H9 (cell line): ENCODE measurements around the gene CR1L. TPM values are rescaled to one million over a fixed set of nuclear protein-coding genes. Genes with fewer than 3 reads are reported as not detected.

Experiments
- DNase-seq: peaks from one replicate; pipeline ENCODE4 v3.0.0-alpha.2; 2017
- H2AFZ ChIP-seq: one replicate; pipeline ENCODE4 v1.6.1; 2013; ENCODE audit warnings: mild to moderate bottlenecking, low read length, control low read depth, moderate library complexity
- H2AK5ac ChIP-seq: 2 replicates; pipeline ENCODE4 v1.6.1; 2013; ENCODE audit warnings: low read length, control low read depth, mixed read lengths; ENCODE audit not compliant: insufficient read length
- H2BK120ac ChIP-seq: one replicate; pipeline ENCODE4 v1.6.1; 2013; ENCODE audit warnings: low read depth, mild to moderate bottlenecking, low read length, control low read depth, inconsistent platforms; ENCODE audit not compliant: poor library complexity, severe bottlenecking
- H2BK12ac ChIP-seq: 2 replicates; pipeline ENCODE4 v1.6.1; 2013; ENCODE audit warnings: low read length, control low read depth, mixed read lengths, low read depth; ENCODE audit not compliant: insufficient read length
- H2BK15ac ChIP-seq: 2 replicates; pipeline ENCODE4 v1.6.1; 2013; ENCODE audit warnings: low read depth, low read length, control low read depth
- H2BK20ac ChIP-seq: one replicate; pipeline ENCODE4 v1.6.1; 2013; ENCODE audit warnings: low read depth, mild to moderate bottlenecking, low read length, control low read depth, inconsistent platforms; ENCODE audit not compliant: poor library complexity, severe bottlenecking
- H2BK5ac ChIP-seq: 2 replicates; pipeline ENCODE4 v1.6.1; 2013; ENCODE audit warnings: low read length, control low read depth, mixed read lengths; ENCODE audit not compliant: insufficient read length
- H3K14ac ChIP-seq: 2 replicates; pipeline ENCODE4 v1.6.1; 2013; ENCODE audit warnings: low read length, control low read depth; ENCODE audit not compliant: insufficient read depth
- H3K18ac ChIP-seq: 2 replicates; pipeline ENCODE4 v1.6.1; 2013; ENCODE audit warnings: low read depth, mild to moderate bottlenecking, mixed read lengths, low read length, control low read depth; ENCODE audit not compliant: insufficient read length
- H3K23ac ChIP-seq: 2 replicates; pipeline ENCODE4 v1.6.1; 2013; ENCODE audit warnings: low read length, control low read depth, mixed read lengths, low read depth; ENCODE audit not compliant: insufficient read length
- H3K23me2 ChIP-seq: 2 replicates; pipeline ENCODE4 v1.6.1; 2013; ENCODE audit warnings: low read depth, mild to moderate bottlenecking, mixed read lengths, low read length, control low read depth; ENCODE audit not compliant: insufficient read length, poor library complexity, severe bottlenecking
- H3K27ac ChIP-seq: 2 replicates; pipeline ENCODE4 v1.5.1; 2013; ENCODE audit warnings: low read length, control low read depth, mixed read lengths, low read depth; ENCODE audit not compliant: insufficient read length
- H3K27me3 ChIP-seq: 2 replicates; pipeline ENCODE4 v1.6.1; 2013; ENCODE audit warnings: low read length, control low read depth, inconsistent platforms; ENCODE audit not compliant: insufficient read depth
- H3K4ac ChIP-seq: 2 replicates; pipeline ENCODE4 v1.6.1; 2013; ENCODE audit warnings: low read depth, mild to moderate bottlenecking, control low read depth, inconsistent platforms, low read length, moderate library complexity
- H3K4me1 ChIP-seq: 2 replicates; pipeline ENCODE4 v1.6.1; 2013; ENCODE audit warnings: low read length, control low read depth, inconsistent platforms; ENCODE audit not compliant: insufficient read depth
- H3K4me2 ChIP-seq: 2 replicates; pipeline ENCODE4 v1.6.1; 2013; ENCODE audit warnings: low read length, control low read depth, mixed read lengths; ENCODE audit not compliant: insufficient read length, insufficient read depth
- H3K56ac ChIP-seq: 2 replicates; pipeline ENCODE4 v1.6.1; 2013; ENCODE audit warnings: low read depth, mild to moderate bottlenecking, mixed read lengths, low read length, control low read depth; ENCODE audit not compliant: insufficient read length
- H3K79me1 ChIP-seq: 2 replicates; pipeline ENCODE4 v1.6.1; 2013; ENCODE audit warnings: low read depth, mild to moderate bottlenecking, moderate library complexity, low read length, control low read depth, inconsistent platforms; ENCODE audit not compliant: insufficient read depth, poor library complexity, severe bottlenecking
- H3K79me2 ChIP-seq: 2 replicates; pipeline ENCODE4 v1.6.1; 2013; ENCODE audit warnings: low read length, control low read depth, inconsistent platforms; ENCODE audit not compliant: insufficient read depth
- H3K9ac ChIP-seq: 2 replicates; pipeline ENCODE4 v1.6.1; 2013; ENCODE audit warnings: low read length, control low read depth, mixed read lengths; ENCODE audit not compliant: insufficient read length; ENCODE audit errors: extremely low read depth
- H3K9me3 ChIP-seq: one replicate; pipeline ENCODE4 v1.6.1; 2013; ENCODE audit warnings: low read depth, low read length, inconsistent platforms; ENCODE audit not compliant: control insufficient read depth
- H3T11ph ChIP-seq: one replicate; pipeline ENCODE4 v1.6.1; 2013; ENCODE audit warnings: mild to moderate bottlenecking, low read length, control low read depth, inconsistent platforms
- H4K20me1 ChIP-seq: one replicate; pipeline ENCODE4 v1.6.1; 2013; ENCODE audit not compliant: control insufficient read depth, insufficient read length, insufficient read depth
- H4K5ac ChIP-seq: 2 replicates; pipeline ENCODE4 v1.6.1; 2013; ENCODE audit warnings: low read depth, mild to moderate bottlenecking, mixed read lengths, low read length, control low read depth; ENCODE audit not compliant: insufficient read length
- H4K8ac ChIP-seq: replicated peaks from 2 replicates; pipeline ENCODE4 v1.6.1; 2013; ENCODE audit warnings: low read length, control low read depth, mixed read lengths, low read depth; ENCODE audit not compliant: insufficient read length
- H4K91ac ChIP-seq: 2 replicates; pipeline ENCODE4 v1.6.1; 2013; ENCODE audit warnings: low read depth, mild to moderate bottlenecking, moderate library complexity, mixed read lengths, low read length, control low read depth; ENCODE audit not compliant: insufficient read length
- H3K27ac Mint-ChIP-seq, 3 experiments: 2 replicates in 2 of 3; 3 replicates in 1 of 3; pipeline ENCODE4 v1.8.0; 2020 to 2021; ENCODE audit warnings: mixed read lengths in 3 of 3, mild to moderate bottlenecking in 1 of 3, moderate library complexity in 1 of 3
- H3K27me3 Mint-ChIP-seq: 2 replicates; pipeline ENCODE4 v1.8.0; 2021; ENCODE audit warnings: low read depth, mild to moderate bottlenecking, moderate library complexity, mixed read lengths
- H3K36me3 Mint-ChIP-seq, 3 experiments: 2 replicates in 2 of 3; 3 replicates in 1 of 3; pipeline ENCODE4 v1.8.0; 2020 to 2021; ENCODE audit warnings: low read depth in 3 of 3, mixed read lengths in 3 of 3; ENCODE audit not compliant: insufficient read depth in 1 of 3
- H3K4me1 Mint-ChIP-seq, 2 experiments: 2 replicates each; pipeline ENCODE4 v1.8.0; 2020; ENCODE audit warnings: mixed read lengths in 2 of 2
- H3K4me3 Mint-ChIP-seq, 2 experiments: 2 replicates in 1 of 2; 3 replicates in 1 of 2; pipeline ENCODE4 v1.8.0; 2020 to 2021; ENCODE audit warnings: mild to moderate bottlenecking in 2 of 2, mixed read lengths in 2 of 2, moderate library complexity in 1 of 2
- H3K9me3 Mint-ChIP-seq, 2 experiments: 2 replicates in 1 of 2; 3 replicates in 1 of 2; pipeline ENCODE4 v1.8.0; 2020; ENCODE audit warnings: mild to moderate bottlenecking in 2 of 2, mixed read lengths in 2 of 2, moderate library complexity in 1 of 2
- CTCF ChIP-seq: fragments of 200-600 bp; sonication (generic); conservative IDR thresholded peaks from 3 replicates; pipeline ENCODE4 v1.8.0; 2021; ENCODE audit warnings: antibody characterized with exemption, mild to moderate bottlenecking
- WGBS: extraction: QIAGEN DNeasy Blood & Tissue Kit; methylation state at CpG from one replicate; pipeline ENCODE4 v1.1.7; 2013; ENCODE audit warnings: missing lambda C conversion rate, low lambda C conversion rate, mixed read lengths; ENCODE audit not compliant: insufficient read length; ENCODE audit errors: extremely low coverage; 5-methylcytosine and 5-hydroxymethylcytosine counted together
- total RNA-seq: library from RNA; stranded (reverse); gene quantifications from 2 replicates; pipeline ENCODE4 v1.2.1, GENCODE V29; 2021

The CR1L gene
- total RNA-seq, 1 experiment from 2014 or later, result 0.37 TPM

DNA sequence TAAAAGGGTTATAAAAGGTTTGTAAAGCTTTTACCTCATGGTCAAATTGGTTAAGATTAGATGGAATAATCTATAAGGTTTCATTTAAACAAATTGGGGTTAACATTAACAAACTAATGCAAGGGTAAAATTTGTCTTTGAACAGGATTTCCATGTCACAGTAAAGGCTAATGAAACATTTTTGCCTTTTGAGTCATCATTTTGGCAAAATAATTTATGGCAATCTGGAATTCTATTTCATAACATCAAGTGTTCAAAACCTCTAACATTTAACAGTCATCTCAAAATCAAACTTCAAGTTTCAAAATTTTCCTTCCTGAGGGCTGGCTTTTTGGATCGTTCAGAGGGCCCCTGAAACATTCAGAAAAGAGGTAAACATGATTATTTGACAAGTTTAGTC, 100.4 kb downstream of the CR1L start:
- Histone ChIP-seq H3K9me3 (no peaks in the 10 kb centered on the region), H2BK5ac (no peak overlapping the region), H3K79me2 (no peaks in the 10 kb centered on the region), H3K27ac (no peak overlapping the region), H2BK20ac (no peak overlapping the region), H3K23ac (no peak overlapping the region), H2BK120ac (no peak overlapping the region), H3K56ac (no peak overlapping the region), H3K4me1 (no peaks in the 10 kb centered on the region; the same call in 1 of the 2 replicates), H3K18ac (no peak overlapping the region), H3K4me2 (no peak overlapping the region), H3K79me1 (no peaks in the 10 kb centered on the region), H3T11ph (no peak overlapping the region), H3K14ac (no peak overlapping the region), H3K23me2 (no peaks in the 10 kb centered on the region), H4K5ac (no peak overlapping the region), H2BK12ac (no peak overlapping the region), H4K91ac (no peak overlapping the region), H4K20me1 (no peaks in the 10 kb centered on the region), H2BK15ac (no peak overlapping the region), H3K9ac (no peak overlapping the region), H2AK5ac (no peak overlapping the region), H3K4ac (no peak overlapping the region), H4K8ac (no peak overlapping the region), H2AFZ (no peak overlapping the region), H3K27me3 (no peaks in the 10 kb centered on the region)
- H3K36me3 Mint-ChIP-seq, result peaks cover 0 to 19% (median 14%) of the 10 kb centered on the region in 3 experiments; a peak in 4 of 7 replicates
- peaks cover 35 to 41% of the 10 kb centered on the region in 2 experiments for H3K4me1 Mint-ChIP-seq
- H3K4me3 Mint-ChIP-seq, result no peak overlapping the region
- no peak for TF ChIP-seq CTCF
- no peak overlapping the region for H3K27ac Mint-ChIP-seq
- H3K27me3 Mint-ChIP-seq, result no peaks in the 10 kb centered on the region
- no peak for DNase-seq
- peaks cover 4 to 15% of the 10 kb centered on the region in 2 experiments; a peak in 4 of 5 replicates for H3K9me3 Mint-ChIP-seq
- WGBS, result no CpG with 5 or more reads among the region's 1 CpG
